Large intestine (tissue), 3 donors: Measurements from ENCODE around the gene KRT2. TPM values are rescaled to one million over a fixed set of nuclear protein-coding genes. Genes with fewer than 3 reads are reported as not detected.
A peak's percentile ranks its signal among the peaks of the same experiment; 100 is the strongest.

Experiments used
- DNase-seq, 2 donors: peaks; one replicate each; pipeline versions ENCODE4 v3.0.0 to v3.0.0-alpha.2; 2013
- H3K27ac ChIP-seq: one replicate; pipeline ENCODE4 v1.5.1; 2013; ENCODE audit warnings: low read length
- H3K27me3 ChIP-seq: 2 replicates; pipeline ENCODE4 v1.6.1; 2013; ENCODE audit warnings: low read length; ENCODE audit not compliant: control insufficient read depth, insufficient read depth
- H3K36me3 ChIP-seq: 2 replicates; pipeline ENCODE4 v1.6.1; 2013; ENCODE audit warnings: low read length; ENCODE audit not compliant: control insufficient read depth, insufficient read depth
- H3K4me1 ChIP-seq: one replicate; pipeline ENCODE4 v1.6.1; 2013; ENCODE audit warnings: low read length; ENCODE audit not compliant: control insufficient read depth, insufficient read depth
- H3K4me3 ChIP-seq: one replicate; pipeline ENCODE4 v1.5.1; 2013; ENCODE audit warnings: low read length
- H3K9me3 ChIP-seq: one replicate; pipeline ENCODE4 v1.6.1; 2013; ENCODE audit warnings: mild to moderate bottlenecking, low read depth, low read length, moderate library complexity; ENCODE audit not compliant: control insufficient read depth
- WGBS: methylation state at CpG from one replicate; pipeline ENCODE4 v1.1.5; 2013; ENCODE audit warnings: low lambda C conversion rate; ENCODE audit not compliant: insufficient coverage; 5-methylcytosine and 5-hydroxymethylcytosine counted together
- polyA plus RNA-seq: library from polyadenylated mRNA; unstranded; fragments of 120-200 nt; gene quantifications from one replicate; pipeline ENCODE4 v1.2.1, GENCODE V29; 2013

Gene KRT2
- polyA plus RNA-seq, 1 donor, result 0.54 TPM

DNA sequence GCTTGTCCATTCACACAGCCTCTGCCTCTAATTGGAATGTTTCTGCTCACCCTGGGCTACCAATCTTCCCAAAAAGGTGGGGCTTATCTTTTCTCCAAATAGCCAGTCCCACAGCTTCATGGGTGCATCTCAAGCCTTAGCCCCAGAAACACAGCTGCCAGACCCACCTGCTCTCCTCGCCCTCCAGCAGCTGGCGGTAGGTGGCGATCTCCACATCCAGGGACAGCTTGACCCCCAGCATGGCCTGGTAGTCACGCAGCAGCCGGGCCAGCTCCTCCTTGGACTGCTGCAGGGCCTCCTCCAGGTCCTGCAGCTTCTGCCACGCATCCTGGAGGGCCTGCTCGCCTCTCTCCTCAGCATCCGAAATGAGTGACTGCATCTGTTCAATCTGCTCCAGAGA lies 40.2 kb upstream of the KRT2 start:
- peaks cover 74% of the 10 kb centered on the region for H3K27me3 ChIP-seq
- no CpG with 5 or more reads among the region's 8 CpGs for WGBS
- no peak for DNase-seq

GRCh38 chr12:52691841-52692150 lies 39.8 kb upstream of the KRT2 start:
- no CpG with 5 or more reads among the region's 2 CpGs for whole genome bisulfite sequencing

More for the DNA sequence above, 40.2 kb upstream of the KRT2 start:
- H3K36me3 ChIP-seq, result no peaks in the 10 kb centered on the region
- H3K9me3 ChIP-seq, result no peaks in the 10 kb centered on the region
- peaks cover 2% of the 10 kb centered on the region for H3K4me1 ChIP-seq
- H3K27ac ChIP-seq, result no peak overlapping the region
- no peak overlapping the region for H3K4me3 ChIP-seq

DNA sequence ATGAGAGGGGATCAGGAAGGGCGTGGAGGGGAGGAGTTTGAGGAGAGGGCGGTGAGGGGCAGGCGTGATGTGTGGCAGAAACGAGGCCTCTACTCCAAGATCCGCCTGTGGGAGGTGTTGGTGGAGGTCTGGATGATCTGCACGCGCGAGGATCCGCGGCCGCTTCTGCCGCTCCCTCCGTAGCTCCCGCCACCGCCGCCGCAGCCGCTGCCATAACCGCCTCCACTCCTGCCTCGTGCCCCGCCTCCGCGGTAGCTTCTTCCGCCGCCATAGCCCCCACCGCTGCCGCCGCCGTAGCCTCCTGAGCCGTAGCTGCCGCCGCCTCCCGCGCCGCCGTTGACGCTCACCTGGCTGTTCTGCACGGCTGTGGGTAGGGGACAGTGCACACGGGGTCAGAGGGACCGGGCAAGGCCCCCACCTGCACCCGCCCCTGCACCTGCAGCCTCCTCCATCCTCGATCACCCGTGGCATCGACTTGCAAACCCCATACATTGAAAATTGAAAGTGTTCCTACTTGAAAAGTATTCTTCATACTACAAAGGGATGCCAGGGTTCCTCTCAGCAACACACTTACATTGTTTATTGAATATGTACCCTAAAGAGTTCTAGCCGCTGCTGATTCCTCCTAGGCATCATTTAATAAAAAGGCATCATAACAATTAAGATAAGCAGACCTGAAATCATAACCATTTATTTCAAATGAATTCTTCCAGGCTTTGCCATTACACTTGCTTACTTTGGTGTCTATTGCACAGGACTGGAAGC lies 39.2 kb upstream of the KRT2 start:
- H3K27me3 ChIP-seq, result peaks cover 71% of the 10 kb centered on the region
- H3K36me3 ChIP-seq, result no peaks in the 10 kb centered on the region
- H3K27ac ChIP-seq, result no peak overlapping the region
- WGBS, result no CpG with 5 or more reads among the region's 45 CpGs
- no peaks in the 10 kb centered on the region for H3K9me3 ChIP-seq
- peaks cover 2% of the 10 kb centered on the region for H3K4me1 ChIP-seq
- DNase-seq, result peak in 1 of 2 donors; percentile 26
- no peak overlapping the region for H3K4me3 ChIP-seq

More at GRCh38 chr12:52691841-52692150, 39.8 kb upstream of the KRT2 start:
- Histone ChIP-seq H3K4me1 (peaks cover 2% of the 10 kb centered on the region), H3K36me3 (no peaks in the 10 kb centered on the region), H3K27ac (no peak overlapping the region), H3K27me3 (peaks cover 74% of the 10 kb centered on the region), H3K9me3 (no peaks in the 10 kb centered on the region), H3K4me3 (no peak overlapping the region)
- no peak for DNase-seq

- no peak for DNase-seq
- Histone ChIP-seq H3K36me3 (no peaks in the 10 kb centered on the region), H3K27me3 (peaks cover 69% of the 10 kb centered on the region), H3K4me3 (no peak overlapping the region), H3K9me3 (no peaks in the 10 kb centered on the region), H3K27ac (no peak overlapping the region), H3K4me1 (peaks cover 2% of the 10 kb centered on the region)
- no CpG with 5 or more reads among the region's 8 CpGs for WGBS
These were observed 38.5 kb upstream of the KRT2 start for GRCh38 chr12:52690351-52691075.

- Histone ChIP-seq H3K27ac (no peak overlapping the region), H3K27me3 (peaks cover 71% of the 10 kb centered on the region), H3K4me3 (no peak overlapping the region), H3K36me3 (no peaks in the 10 kb centered on the region), H3K4me1 (peaks cover 2% of the 10 kb centered on the region), H3K9me3 (no peaks in the 10 kb centered on the region)
- no CpG with 5 or more reads among the region's 1 CpG for WGBS
- no peak for DNase-seq
These were observed 37.9 kb upstream of the KRT2 start for GRCh38 chr12:52689936-52690335.

DNA sequence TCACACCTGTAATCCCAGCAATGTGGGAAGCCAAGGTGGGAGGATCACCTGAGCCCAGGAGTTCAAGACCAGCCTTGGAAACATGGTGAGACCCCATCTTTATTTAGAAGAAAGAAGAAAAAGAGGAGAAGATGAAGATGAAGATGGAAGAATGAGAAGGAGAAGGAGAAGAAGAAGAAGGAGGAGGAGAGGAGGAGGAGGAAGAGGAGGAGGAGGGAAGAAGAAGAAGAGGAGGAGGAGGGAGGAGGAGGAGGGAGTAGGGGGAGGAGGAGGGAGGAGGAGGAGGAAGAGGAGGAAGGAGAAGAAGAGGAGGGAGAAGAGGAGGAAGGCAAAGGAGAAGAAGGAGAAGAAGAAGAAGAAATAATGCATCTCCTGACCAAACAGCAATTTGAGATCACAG lies 37.2 kb upstream of the KRT2 start:
- H3K4me3 ChIP-seq, result no peak overlapping the region
- no peaks in the 10 kb centered on the region for H3K36me3 ChIP-seq
- peaks cover 2% of the 10 kb centered on the region for H3K4me1 ChIP-seq
- H3K27ac ChIP-seq, result no peak overlapping the region
- no peak for DNase-seq
- no peaks in the 10 kb centered on the region for H3K9me3 ChIP-seq
- H3K27me3 ChIP-seq, result peaks cover 71% of the 10 kb centered on the region

- Histone ChIP-seq H3K27ac (no peak overlapping the region), H3K9me3 (no peaks in the 10 kb centered on the region), H3K4me3 (no peak overlapping the region), H3K36me3 (no peaks in the 10 kb centered on the region), H3K27me3 (peaks cover 70% of the 10 kb centered on the region), H3K4me1 (peaks cover 2% of the 10 kb centered on the region)
- DNase-seq, result no peak
- WGBS, result no CpG with 5 or more reads among the region's 2 CpGs
These were observed 36.5 kb upstream of the KRT2 start for GRCh38 chr12:52688481-52688880.

- peak in 1 of 2 donors; percentile 38 for DNase-seq
- Histone ChIP-seq H3K9me3 (no peaks in the 10 kb centered on the region), H3K4me1 (peaks cover 2% of the 10 kb centered on the region), H3K27ac (no peak overlapping the region), H3K36me3 (no peaks in the 10 kb centered on the region), H3K4me3 (no peak overlapping the region), H3K27me3 (peaks cover 63% of the 10 kb centered on the region)
- WGBS, result no CpG with 5 or more reads among the region's 8 CpGs
These were observed 35.7 kb upstream of the KRT2 start for GRCh38 chr12:52687497-52688385.

DNA sequence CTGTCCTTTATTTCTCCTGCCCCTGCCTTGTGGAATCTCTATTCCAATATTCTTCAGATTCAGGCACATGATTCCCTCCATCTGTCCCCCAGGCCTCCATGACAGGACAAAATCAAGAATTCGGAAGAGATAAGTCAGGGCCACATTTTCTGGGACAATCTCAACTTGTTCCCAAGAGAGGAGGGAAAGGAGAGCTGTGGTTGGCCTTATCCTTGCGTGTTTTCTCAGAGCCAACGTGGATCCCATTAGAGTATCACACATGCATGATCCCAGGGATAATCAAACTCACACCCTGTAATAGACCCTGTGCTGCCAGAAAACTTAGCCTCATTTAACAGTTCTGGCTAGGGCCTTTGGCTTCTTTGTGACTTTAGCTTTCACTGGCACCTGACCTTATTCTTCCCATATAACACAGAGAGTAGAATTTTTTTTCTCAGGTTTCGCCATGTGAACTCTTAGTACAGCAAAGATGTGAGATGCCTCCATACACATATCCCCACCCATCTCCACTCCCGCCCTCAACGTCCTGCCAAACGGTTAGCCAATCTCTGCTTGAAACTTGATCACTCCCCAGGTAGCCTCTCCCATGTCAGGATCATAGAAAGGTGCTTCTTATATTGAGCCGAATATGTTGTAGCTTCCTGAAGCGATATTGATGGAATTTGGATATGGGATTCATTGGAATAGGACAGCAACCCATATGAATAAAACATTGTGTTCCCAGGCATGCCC lies 34.9 kb upstream of the KRT2 start:
- H3K4me3 ChIP-seq, result no peak overlapping the region
- H3K27ac ChIP-seq, result no peak overlapping the region
- peaks cover 2% of the 10 kb centered on the region for H3K4me1 ChIP-seq
- H3K9me3 ChIP-seq, result no peaks in the 10 kb centered on the region
- H3K27me3 ChIP-seq, result peaks cover 55% of the 10 kb centered on the region
- WGBS, result 80% methylated on average over 1 of the region's 9 CpGs
- no peaks in the 10 kb centered on the region for H3K36me3 ChIP-seq
- no peak for DNase-seq

GRCh38 chr12:52686063-52686462 lies 34.1 kb upstream of the KRT2 start:
- Histone ChIP-seq H3K36me3 (no peaks in the 10 kb centered on the region), H3K27me3 (peaks cover 47% of the 10 kb centered on the region), H3K27ac (no peak overlapping the region), H3K9me3 (no peaks in the 10 kb centered on the region), H3K4me3 (no peak overlapping the region), H3K4me1 (peaks cover 2% of the 10 kb centered on the region)
- no peak for DNase-seq
- no CpG with 5 or more reads among the region's 3 CpGs for WGBS
